Measurements from ENCODE around the gene CFP.

GRCh38 chrX:47574076-47574546 is 55.6 kb downstream of the CFP start:
- no peak for TF ChIP-seq EZH2 (IDR thresholded peaks at IDR 0.05; ENCODE audit: borderline replicate concordance, insufficient read depth, low read length, poor library complexity, severe bottlenecking)
- TF ChIP-seq SMC3 (conservative IDR thresholded peaks at IDR 0.05; ENCODE audit: poor library complexity): no peak
- TF ChIP-seq CTCF (IDR thresholded peaks at IDR 0.05; ENCODE audit: poor library complexity, severe bottlenecking): no peak
- no peak for TF ChIP-seq TAF1 (IDR thresholded peaks at IDR 0.05; ENCODE audit: low read depth)
- no peak for TF ChIP-seq MXI1 (conservative IDR thresholded peaks at IDR 0.05; ENCODE audit: poor library complexity, severe bottlenecking)
- no peak for TF ChIP-seq EP300 (conservative IDR thresholded peaks at IDR 0.05; ENCODE audit: poor library complexity, severe bottlenecking)
- no peak for TF ChIP-seq POLR2AphosphoS5 (IDR thresholded peaks at IDR 0.05)
- no peak for TF ChIP-seq REST (IDR thresholded peaks at IDR 0.05; ENCODE audit: borderline replicate concordance)
- no peak for TF ChIP-seq RAD21 (conservative IDR thresholded peaks at IDR 0.05)
